HepG2 (cell line): Measurements from ENCODE around the gene LPO. TPM values are rescaled to one million over a fixed set of nuclear protein-coding genes. Genes with fewer than 3 reads are reported as not detected.

Experiments used
- AGO1 ChIP-seq: fragments of 200-400 bp; formaldehyde crosslinking; IDR thresholded peaks from 2 replicates; pipeline ENCODE4 v1.6.1; 2017; ENCODE audit warnings: mild to moderate bottlenecking, low read depth, low read length, moderate library complexity; ENCODE audit not compliant: poor library complexity, severe bottlenecking
- ATAD3A ChIP-seq: sonication (generic); formaldehyde crosslinking; IDR thresholded peaks from 2 replicates; pipeline ENCODE4 v1.4.0; 2020; ENCODE audit warnings: missing genetic modification reagents
- BORCS8-MEF2B ChIP-seq: sonication (generic); formaldehyde crosslinking; IDR thresholded peaks from 2 replicates; pipeline ENCODE4 v1.8.0; 2022; ENCODE audit warnings: mild to moderate bottlenecking, missing genetic modification reagents
- CBX2 ChIP-seq, 2 experiments: fragments of 200-600 bp in 1 of 2; sonication (generic); formaldehyde crosslinking in 1 of 2; IDR thresholded peaks; 2 replicates each; pipeline versions ENCODE4 v1.7.0 to v1.8.1; 2018 to 2022; ENCODE audit warnings: low read depth in 2 of 2, low read length in 1 of 2, mild to moderate bottlenecking in 1 of 2, missing genetic modification reagents in 1 of 2
- CCDC6 ChIP-seq: sonication (generic); formaldehyde crosslinking; IDR thresholded peaks from 2 replicates; pipeline ENCODE4 v1.8.1; 2022; ENCODE audit warnings: mild to moderate bottlenecking, missing genetic modification reagents, moderate library complexity
- DNMT1 ChIP-seq: sonication (generic); formaldehyde crosslinking; IDR thresholded peaks from 2 replicates; pipeline ENCODE4 v1.5.1; 2020; ENCODE audit warnings: mild to moderate bottlenecking, missing genetic modification reagents
- DPF2 ChIP-seq: sonication (generic); formaldehyde crosslinking; IDR thresholded peaks from 2 replicates; pipeline ENCODE4 v1.4.0; 2020; ENCODE audit warnings: mild to moderate bottlenecking, low read depth, missing genetic modification reagents, borderline replicate concordance
- ELF1 ChIP-seq: sonication (generic); formaldehyde crosslinking; IDR thresholded peaks from 2 replicates; pipeline ENCODE4 v1.4.0; 2020; ENCODE audit warnings: missing genetic modification reagents
- ETV5 ChIP-seq: IDR thresholded peaks from 2 replicates; pipeline ENCODE4 v1.6.1; 2018; ENCODE audit warnings: missing biosample characterization, missing genetic modification reagents, inconsistent platforms, borderline replicate concordance
- GLI4 ChIP-seq: sonication (generic); formaldehyde crosslinking; IDR thresholded peaks from 2 replicates; pipeline ENCODE4 v1.5.1; 2020; ENCODE audit warnings: missing genetic modification reagents, mild to moderate bottlenecking, moderate library complexity, borderline replicate concordance
- HNF4A ChIP-seq: sonication (generic); formaldehyde crosslinking; IDR thresholded peaks from 2 replicates; pipeline ENCODE4 v1.4.0; 2020; ENCODE audit warnings: missing genetic modification reagents
- HOXA3 ChIP-seq: sonication (generic); formaldehyde crosslinking; IDR thresholded peaks from 2 replicates; pipeline ENCODE4 v1.5.0; 2020; ENCODE audit warnings: missing genetic modification reagents
- NFE2 ChIP-seq: sonication (generic); formaldehyde crosslinking; IDR thresholded peaks from 2 replicates; pipeline ENCODE4 v1.4.0; 2020; ENCODE audit warnings: missing genetic modification reagents
- PAF1 ChIP-seq: IDR thresholded peaks from 2 replicates; pipeline ENCODE4 v1.6.1; 2016; ENCODE audit warnings: missing genetic modification reagents, missing compliant biosample characterization
- SCMH1 ChIP-seq: sonication (generic); formaldehyde crosslinking; IDR thresholded peaks from 2 replicates; pipeline ENCODE4 v1.9.0; 2021; ENCODE audit warnings: missing genetic modification reagents, mild to moderate bottlenecking, borderline replicate concordance
- SNRNP70 ChIP-seq: fragments of 200-400 bp; formaldehyde crosslinking; IDR thresholded peaks from 2 replicates; pipeline ENCODE4 v1.6.1; 2017; ENCODE audit warnings: mild to moderate bottlenecking, low read depth, low read length, moderate library complexity
- SRSF4 ChIP-seq: fragments of 200-400 bp; formaldehyde crosslinking; IDR thresholded peaks from one replicate; pipeline ENCODE4 v1.6.1; 2018; ENCODE audit warnings: mild to moderate bottlenecking, low read depth, low read length, moderate library complexity; ENCODE audit not compliant: poor library complexity, severe bottlenecking
- TCF7 ChIP-seq: sonication (generic); IDR thresholded peaks from 2 replicates; pipeline ENCODE4 v1.6.1; 2016; ENCODE audit warnings: antibody characterized with exemption, low read depth
- ZBTB38 ChIP-seq: sonication (generic); formaldehyde crosslinking; IDR thresholded peaks from 2 replicates; pipeline ENCODE4 v1.5.1; 2020; ENCODE audit warnings: mild to moderate bottlenecking, missing genetic modification reagents
- ZNF124 ChIP-seq: sonication (generic); formaldehyde crosslinking; IDR thresholded peaks from 2 replicates; pipeline ENCODE4 v1.4.0; 2020; ENCODE audit warnings: missing genetic modification reagents
- ZNF33B ChIP-seq: sonication (generic); formaldehyde crosslinking; IDR thresholded peaks from 2 replicates; pipeline ENCODE4 v1.5.1; 2020; ENCODE audit warnings: mild to moderate bottlenecking, missing genetic modification reagents
- ZNF383 ChIP-seq: sonication (generic); formaldehyde crosslinking; IDR thresholded peaks from 2 replicates; pipeline ENCODE4 v1.4.0; 2020; ENCODE audit warnings: missing genetic modification reagents, mild to moderate bottlenecking, borderline replicate concordance
- ZNF441 ChIP-seq: sonication (generic); formaldehyde crosslinking; IDR thresholded peaks from 2 replicates; pipeline ENCODE4 v1.7.0; 2021; ENCODE audit warnings: missing genetic modification reagents, borderline replicate concordance
- ZNF567 ChIP-seq: sonication (generic); formaldehyde crosslinking; IDR thresholded peaks from 2 replicates; pipeline ENCODE4 v1.8.1; 2023; ENCODE audit warnings: mild to moderate bottlenecking, missing genetic modification reagents, borderline replicate concordance
- polyA plus RNA-seq, 8 experiments: library from polyadenylated mRNA; depleted of rRNA in 3 of 8; stranded (reverse) in 7 of 8; unstranded in 1 of 8; fragments of >200 nt; fragmentation: Illumina TruSeq in 4 of 8; extraction: Trizol in 4 of 8; gene quantifications; 2 replicates each; pipeline versions ENCODE4 v1.2.1 to v1.2.3, GENCODE V29; 2011 to 2016; ENCODE audit warnings: low read depth in 4 of 8, missing spikeins in 1 of 8, mixed read lengths in 1 of 8; ENCODE audit not compliant: insufficient read depth in 1 of 8
- total RNA-seq, 5 experiments: library from RNA; depleted of rRNA; stranded (reverse); fragments of >200 nt; fragmentation: Illumina TruSeq; extraction: Trizol; gene quantifications; 2 replicates each; pipeline ENCODE4 v1.2.3, GENCODE V29; 2016; ENCODE audit warnings: low read depth in 1 of 5
- TF ChIP-seq, protein P1 (sequence below): sonication (generic); formaldehyde crosslinking; IDR thresholded peaks from 2 replicates; pipeline ENCODE4 v1.5.0; 2020; ENCODE audit warnings: mild to moderate bottlenecking, missing genetic modification reagents
- TF ChIP-seq, protein P2 (sequence below): sonication (generic); formaldehyde crosslinking; IDR thresholded peaks from 2 replicates; pipeline ENCODE4 v1.8.0; 2022; ENCODE audit warnings: missing genetic modification reagents, mild to moderate bottlenecking, moderate library complexity, borderline replicate concordance

LPO gene
- total and polyA plus RNA-seq, 2 of the 13 experiments (the other 11 are each of a cell fraction or from before 2014, with no cell fraction given): not detected

DNA sequence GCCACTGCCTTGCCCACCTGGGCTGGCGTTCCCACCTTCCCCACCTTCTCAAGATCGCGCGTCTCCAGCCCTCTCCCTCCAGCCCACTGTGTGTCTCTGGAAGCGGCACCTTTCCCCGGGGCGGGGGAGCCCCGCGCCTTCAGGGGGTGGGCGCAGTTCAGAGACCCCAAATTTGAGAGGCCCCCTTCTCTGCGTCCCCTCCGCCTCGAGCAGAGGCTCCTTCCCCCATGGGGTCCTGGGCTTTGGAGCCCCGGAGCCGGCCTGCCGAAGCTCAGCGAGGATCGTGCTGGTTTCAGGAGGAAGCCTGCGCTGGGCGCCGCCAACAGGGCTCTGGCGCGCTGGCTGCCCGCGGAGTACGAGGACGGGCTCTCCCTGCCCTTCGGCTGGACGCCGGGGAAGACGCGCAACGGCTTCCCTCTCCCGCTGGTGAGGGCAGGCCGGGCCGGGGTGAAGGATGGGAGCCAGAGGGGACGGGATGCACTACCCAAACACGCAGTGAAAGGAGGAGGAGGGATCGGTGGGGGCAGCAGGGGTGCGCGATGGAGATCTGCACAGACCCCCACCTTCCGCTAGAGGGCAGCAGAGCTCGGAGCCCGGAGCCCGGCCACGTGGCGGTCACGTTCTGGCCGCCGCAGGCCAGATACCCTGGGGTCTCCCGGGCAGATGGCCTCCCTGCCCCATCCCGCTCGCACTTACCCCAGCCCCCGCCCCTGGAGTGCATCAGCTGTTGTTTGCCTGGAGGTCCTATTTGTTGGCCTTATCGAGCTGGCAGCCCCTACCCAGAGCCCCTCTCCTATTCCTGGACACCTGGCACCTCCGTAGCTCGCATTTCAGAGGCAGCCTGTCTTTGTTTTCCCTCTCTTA is 11.1 kb downstream of the LPO start (continued):
- TF ChIP-seq, protein P1, sequence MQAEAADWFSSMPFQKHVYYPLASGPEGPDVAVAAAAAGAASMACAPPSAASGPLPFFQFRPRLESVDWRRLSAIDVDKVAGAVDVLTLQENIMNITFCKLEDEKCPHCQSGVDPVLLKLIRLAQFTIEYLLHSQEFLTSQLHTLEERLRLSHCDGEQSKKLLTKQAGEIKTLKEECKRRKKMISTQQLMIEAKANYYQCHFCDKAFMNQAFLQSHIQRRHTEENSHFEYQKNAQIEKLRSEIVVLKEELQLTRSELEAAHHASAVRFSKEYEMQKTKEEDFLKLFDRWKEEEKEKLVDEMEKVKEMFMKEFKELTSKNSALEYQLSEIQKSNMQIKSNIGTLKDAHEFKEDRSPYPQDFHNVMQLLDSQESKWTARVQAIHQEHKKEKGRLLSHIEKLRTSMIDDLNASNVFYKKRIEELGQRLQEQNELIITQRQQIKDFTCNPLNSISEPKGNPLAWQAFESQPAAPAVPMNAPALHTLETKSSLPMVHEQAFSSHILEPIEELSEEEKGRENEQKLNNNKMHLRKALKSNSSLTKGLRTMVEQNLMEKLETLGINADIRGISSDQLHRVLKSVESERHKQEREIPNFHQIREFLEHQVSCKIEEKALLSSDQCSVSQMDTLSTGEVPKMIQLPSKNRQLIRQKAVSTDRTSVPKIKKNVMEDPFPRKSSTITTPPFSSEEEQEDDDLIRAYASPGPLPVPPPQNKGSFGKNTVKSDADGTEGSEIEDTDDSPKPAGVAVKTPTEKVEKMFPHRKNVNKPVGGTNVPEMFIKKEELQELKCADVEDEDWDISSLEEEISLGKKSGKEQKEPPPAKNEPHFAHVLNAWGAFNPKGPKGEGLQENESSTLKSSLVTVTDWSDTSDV: peak; percentile 78; the same call in 1 of the 2 replicates
- TF ChIP-seq, protein P2, sequence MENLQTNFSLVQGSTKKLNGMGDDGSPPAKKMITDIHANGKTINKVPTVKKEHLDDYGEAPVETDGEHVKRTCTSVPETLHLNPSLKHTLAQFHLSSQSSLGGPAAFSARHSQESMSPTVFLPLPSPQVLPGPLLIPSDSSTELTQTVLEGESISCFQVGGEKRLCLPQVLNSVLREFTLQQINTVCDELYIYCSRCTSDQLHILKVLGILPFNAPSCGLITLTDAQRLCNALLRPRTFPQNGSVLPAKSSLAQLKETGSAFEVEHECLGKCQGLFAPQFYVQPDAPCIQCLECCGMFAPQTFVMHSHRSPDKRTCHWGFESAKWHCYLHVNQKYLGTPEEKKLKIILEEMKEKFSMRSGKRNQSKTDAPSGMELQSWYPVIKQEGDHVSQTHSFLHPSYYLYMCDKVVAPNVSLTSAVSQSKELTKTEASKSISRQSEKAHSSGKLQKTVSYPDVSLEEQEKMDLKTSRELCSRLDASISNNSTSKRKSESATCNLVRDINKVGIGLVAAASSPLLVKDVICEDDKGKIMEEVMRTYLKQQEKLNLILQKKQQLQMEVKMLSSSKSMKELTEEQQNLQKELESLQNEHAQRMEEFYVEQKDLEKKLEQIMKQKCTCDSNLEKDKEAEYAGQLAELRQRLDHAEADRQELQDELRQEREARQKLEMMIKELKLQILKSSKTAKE (CRISPR knock-in tag): no peak
- TF ChIP-seq ZNF124: peak; percentile 79; the same call in 1 of the 2 replicates
- no peak for TF ChIP-seq ZNF383 (CRISPR knock-in tag)
- TF ChIP-seq ZBTB38 (CRISPR knock-in tag): peak; percentile 61; the same call in 1 of the 2 replicates
- no peak for TF ChIP-seq NFE2 (CRISPR knock-in tag)
- no peak for TF ChIP-seq PAF1 (CRISPR knock-in tag)
- TF ChIP-seq SRSF4: no peak
- peak; percentile 94 for TF ChIP-seq CCDC6 (CRISPR knock-in tag)
- TF ChIP-seq DPF2 (CRISPR knock-in tag): no peak
- TF ChIP-seq TCF7: no peak
- peak; percentile 73 for TF ChIP-seq HOXA3 (CRISPR knock-in tag)
- no peak for TF ChIP-seq CBX2 (IDR thresholded peaks at IDR 0.05; ENCODE audit: low read depth, low read length)
- TF ChIP-seq CBX2 (CRISPR knock-in tag; IDR thresholded peaks at IDR 0.05; ENCODE audit: low read depth): no peak
- peak; percentile 97 for TF ChIP-seq BORCS8-MEF2B (CRISPR knock-in tag)
- no peak for TF ChIP-seq ELF1
- no peak for TF ChIP-seq ZNF441 (CRISPR knock-in tag)
- no peak for TF ChIP-seq ETV5 (CRISPR knock-in tag)
- TF ChIP-seq ATAD3A: no peak
- TF ChIP-seq DNMT1 (CRISPR knock-in tag): no peak
- no peak for TF ChIP-seq SCMH1 (CRISPR knock-in tag)
- peak; percentile 97 for TF ChIP-seq ZNF33B (CRISPR knock-in tag)
- no peak for TF ChIP-seq HNF4A
- peak; percentile 48 for TF ChIP-seq AGO1
- TF ChIP-seq GLI4: no peak
- no peak for TF ChIP-seq SNRNP70
- no peak for TF ChIP-seq ZNF567 (CRISPR knock-in tag)
